ENCODE results near the gene SPC25. TPM values are rescaled to one million over a fixed set of nuclear protein-coding genes. Genes with fewer than 3 reads are reported as not detected.
"Not testable (repeated sequence)": the region's sequence is repeated elsewhere in the genome, so short reads cannot be mapped to it uniquely, and the experiment has no call there.

Gene SPC25, protein sequence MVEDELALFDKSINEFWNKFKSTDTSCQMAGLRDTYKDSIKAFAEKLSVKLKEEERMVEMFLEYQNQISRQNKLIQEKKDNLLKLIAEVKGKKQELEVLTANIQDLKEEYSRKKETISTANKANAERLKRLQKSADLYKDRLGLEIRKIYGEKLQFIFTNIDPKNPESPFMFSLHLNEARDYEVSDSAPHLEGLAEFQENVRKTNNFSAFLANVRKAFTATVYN
- 0.32 TPM for total RNA-seq
- long read RNA-seq, partial matches to known transcripts, result 0 of 18 reads
- long read RNA-seq, other reads (novel, unspliced or antisense), result 18 of 18 reads

GRCh38 chr2:168890006-168890782 lies at the start of gene SPC25:
TSS of gene SPC25 (minus strand) at chr2:168890430. CDS start at chr2:168889519, 911 bp downstream.
- peak; percentile 94 for DNase-seq (ENCODE audit: low spot score)

DNA sequence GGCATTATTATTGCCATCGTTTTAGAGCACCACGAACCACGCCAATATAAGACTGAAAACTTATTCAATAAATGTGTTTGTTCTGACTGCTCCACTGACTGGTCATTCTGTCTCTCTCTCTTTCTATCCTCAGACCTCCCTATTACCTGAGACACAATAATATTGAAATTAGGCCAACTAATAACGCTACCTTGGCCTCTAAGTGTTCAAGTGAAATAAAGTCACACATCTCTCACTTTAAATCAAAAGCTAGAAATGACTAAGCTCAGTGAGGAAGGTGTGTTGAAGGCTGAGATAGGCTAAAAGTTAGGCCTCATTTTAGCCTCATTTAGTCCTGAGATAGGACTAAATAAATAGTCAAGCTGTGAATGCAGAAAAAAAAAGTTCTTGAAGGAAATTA lies 49.7 kb upstream of the SPC25 start:
- no peak for DNase-seq (ENCODE audit: low spot score)

DNA sequence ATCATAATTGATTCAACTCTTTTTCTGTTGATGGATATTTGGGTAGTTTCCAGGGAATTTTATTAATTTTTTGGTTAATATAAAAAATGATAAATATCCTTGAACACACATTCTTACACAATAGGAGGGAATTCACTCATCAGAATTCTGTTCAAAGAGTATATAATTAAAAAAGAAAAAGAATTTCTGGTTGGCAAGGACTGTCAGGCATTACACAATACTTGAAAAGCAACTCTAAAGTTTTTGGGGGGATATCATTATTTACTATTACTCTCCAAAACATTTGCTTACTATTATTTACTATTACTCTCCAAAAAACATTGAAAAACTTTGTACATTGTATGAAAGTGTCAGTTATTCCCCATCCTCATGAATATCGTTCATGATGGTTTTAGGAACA lies 48.8 kb upstream of the SPC25 start:
- DNase-seq (ENCODE audit: low spot score), result no peak

- no peak for DNase-seq (ENCODE audit: low spot score)
Measured at GRCh38 chr2:168935810-168936581, 45.8 kb upstream of the SPC25 start.

- no peak for DNase-seq (ENCODE audit: low spot score)
Measured at GRCh38 chr2:168934826-168935225, 44.6 kb upstream of the SPC25 start.

GRCh38 chr2:168932174-168932573 lies 41.9 kb upstream of the SPC25 start:
- DNase-seq (ENCODE audit: low spot score), result not testable (repeated sequence)

- DNase-seq (ENCODE audit: low spot score), result no peak
Measured at GRCh38 chr2:168930242-168930641, 40.0 kb upstream of the SPC25 start.

DNA sequence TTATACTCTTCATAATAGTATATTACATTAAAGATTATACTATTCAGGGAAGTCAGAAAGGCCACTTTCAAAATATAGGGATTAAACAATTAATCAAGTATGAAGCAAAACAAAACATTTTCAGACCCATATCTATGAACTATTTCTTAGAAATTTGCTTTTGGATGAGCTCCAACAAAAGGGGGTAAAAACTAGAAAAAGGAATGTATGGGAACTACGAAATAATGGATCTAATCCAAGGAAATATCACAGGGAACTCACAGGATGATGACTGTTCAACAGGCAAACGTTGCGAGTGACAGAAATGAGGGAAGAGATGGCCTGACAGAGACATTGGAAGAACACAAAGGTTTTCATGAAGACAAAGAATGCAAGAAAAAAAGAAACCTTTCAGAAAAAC lies 38.8 kb upstream of the SPC25 start:
- DNase-seq (ENCODE audit: low spot score), result no peak

DNA sequence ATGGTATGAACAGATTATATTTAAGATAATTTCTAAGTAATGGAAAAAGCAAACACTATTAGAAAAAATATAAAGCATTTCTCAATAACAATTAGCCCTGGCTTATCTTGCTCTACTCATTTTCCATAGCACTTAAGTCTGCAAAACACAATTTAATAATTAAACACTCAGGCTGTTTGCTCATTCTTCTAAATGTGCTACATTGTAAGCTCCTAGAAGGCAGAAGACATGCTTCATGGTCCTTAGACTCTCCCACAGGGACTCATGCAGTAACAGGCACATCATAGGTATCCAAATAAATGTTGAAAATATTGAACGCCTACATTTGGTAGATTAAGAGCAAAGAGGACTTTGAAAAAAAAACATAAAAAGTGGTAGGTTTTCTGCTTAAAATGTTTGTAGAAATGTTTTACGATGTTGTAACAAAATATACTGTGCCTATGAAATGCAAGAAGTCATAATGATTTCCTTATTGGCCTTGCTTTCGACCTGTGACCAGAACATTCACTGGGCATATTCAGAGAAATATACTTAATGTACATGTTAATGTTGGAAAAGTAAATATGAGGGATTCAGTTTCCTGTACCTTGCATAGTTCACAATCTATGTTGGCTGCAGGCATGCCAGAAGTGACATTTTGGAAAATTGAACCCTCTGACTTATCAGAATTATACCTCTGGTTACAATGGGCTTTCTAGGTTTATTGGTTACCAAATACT lies 38.0 kb upstream of the SPC25 start:
- DNase-seq (ENCODE audit: low spot score), result no peak

GRCh38 chr2:168926621-168927386 lies 36.6 kb upstream of the SPC25 start:
- no peak for DNase-seq (ENCODE audit: low spot score)

DNA sequence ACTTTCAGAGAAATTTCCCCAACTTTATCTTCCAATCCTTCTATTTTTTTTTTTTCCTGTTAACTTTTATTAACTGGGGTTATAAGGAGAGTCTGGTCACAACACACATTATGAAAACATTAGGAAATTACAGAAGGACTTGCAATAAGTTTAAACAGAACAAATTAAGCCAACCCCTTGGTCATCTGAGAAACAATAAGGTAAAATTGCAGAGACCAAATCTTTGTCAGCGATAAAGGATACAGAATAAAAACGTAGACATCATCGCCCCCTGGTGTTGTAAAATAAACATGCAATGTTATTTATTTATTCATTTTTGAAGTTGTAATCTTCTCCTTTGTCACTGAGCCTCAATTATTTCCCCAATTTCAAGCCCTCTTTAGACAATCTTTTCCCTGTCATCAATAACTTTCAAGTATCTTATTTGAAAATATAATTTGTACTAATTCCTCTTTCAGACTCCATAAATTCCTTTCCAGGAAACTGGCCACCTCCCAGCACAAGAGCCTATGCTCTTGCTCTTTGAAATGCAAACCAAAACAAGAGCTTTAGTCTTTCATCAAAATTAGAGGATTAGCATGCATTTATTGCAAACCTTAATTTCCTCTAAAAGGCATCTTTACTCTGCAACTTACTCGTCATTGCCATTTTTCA lies 30.4 kb upstream of the SPC25 start:
- DNase-seq (ENCODE audit: low spot score), result no peak

GRCh38 chr2:168916331-168916675 lies 26.1 kb upstream of the SPC25 start:
- DNase-seq (ENCODE audit: low spot score), result no peak

- DNase-seq (ENCODE audit: low spot score), result no peak
Measured at GRCh38 chr2:168915441-168916330, 25.5 kb upstream of the SPC25 start.

- DNase-seq (ENCODE audit: low spot score), result no peak
Measured at GRCh38 chr2:168913495-168913894, 23.3 kb upstream of the SPC25 start.

DNA sequence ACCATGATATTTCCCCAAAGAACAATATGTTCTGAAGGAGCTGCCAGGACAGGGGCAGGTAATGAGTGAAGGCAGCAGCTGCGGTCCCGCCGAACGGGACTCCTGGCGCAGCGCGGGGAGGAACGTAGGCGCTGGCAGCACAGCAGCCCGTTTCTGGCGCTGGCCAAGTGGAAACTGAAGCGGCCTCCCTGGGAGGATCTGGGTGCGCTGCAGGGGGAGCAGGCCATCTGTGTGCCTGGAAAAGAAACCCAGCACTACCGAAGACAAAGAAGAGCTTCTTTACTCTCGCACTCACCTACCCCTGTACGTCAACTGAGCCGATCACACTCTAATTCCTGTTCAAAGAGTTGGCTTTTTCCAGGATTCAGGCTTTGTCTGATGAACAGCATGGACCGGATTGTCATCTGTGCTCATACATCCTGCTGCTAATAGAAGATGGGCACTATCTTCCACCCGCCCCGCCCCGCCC lies 22.7 kb upstream of the SPC25 start:
- no peak for DNase-seq (ENCODE audit: low spot score)

- no peak for DNase-seq (ENCODE audit: low spot score)
Measured at GRCh38 chr2:168912466-168912865, 22.2 kb upstream of the SPC25 start.

DNA sequence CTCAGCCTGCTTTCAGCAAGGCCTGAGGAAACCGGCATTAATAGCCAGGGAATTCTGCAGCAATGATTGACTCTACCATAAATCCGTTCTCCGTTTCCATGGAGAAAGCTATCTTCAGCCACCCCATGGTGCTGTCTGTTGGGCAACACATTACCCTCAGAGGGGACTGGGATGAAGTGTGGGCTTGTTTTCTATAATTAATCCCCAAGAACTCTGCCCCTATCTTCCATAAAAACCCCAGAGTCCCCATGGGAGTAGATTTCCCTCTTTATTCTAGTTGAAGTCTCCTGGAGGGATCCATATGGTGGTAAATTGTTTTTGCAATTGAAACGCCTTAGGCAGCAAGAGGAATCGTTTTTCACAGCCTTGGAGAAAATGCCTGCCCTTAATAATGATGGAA lies 20.1 kb upstream of the SPC25 start:
- DNase-seq (ENCODE audit: low spot score), result no peak

GRCh38 chr2:168907940-168908662 lies 17.9 kb upstream of the SPC25 start:
- no peak for DNase-seq (ENCODE audit: low spot score)

Measured in mesenteric fat pad (tissue), 1 donor.